IPS-18c (cell line): ENCODE results near the gene CLIP4.

Experiments
- H3K4me3 ChIP-seq: 2 replicates; pipeline ENCODE4 v1.7.0; 2013; ENCODE audit warnings: low read depth, mild to moderate bottlenecking, low read length, moderate library complexity; ENCODE audit not compliant: insufficient read depth
- H3K9me3 ChIP-seq: one replicate; pipeline ENCODE4 v1.6.1; 2013; ENCODE audit warnings: mild to moderate bottlenecking, low read length, moderate library complexity; ENCODE audit not compliant: control insufficient read depth, insufficient read depth

The CLIP4 gene

GRCh38 chr2:29159125-29159524 is 43.9 kb downstream of the CLIP4 start:
- no peak overlapping the region for H3K4me3 ChIP-seq
- H3K9me3 ChIP-seq: no peaks in the 10 kb centered on the region

GRCh38 chr2:29160184-29160583 is 45.0 kb downstream of the CLIP4 start:
- no peaks in the 10 kb centered on the region for H3K9me3 ChIP-seq
- no peak overlapping the region for H3K4me3 ChIP-seq

- no peak overlapping the region for H3K4me3 ChIP-seq
Observed at GRCh38 chr2:29162204-29162928, 47.2 kb downstream of the CLIP4 start.

GRCh38 chr2:29164091-29164846 is 49.1 kb downstream of the CLIP4 start:
- no peak overlapping the region for H3K4me3 ChIP-seq
- H3K9me3 ChIP-seq: no peaks in the 10 kb centered on the region

More at GRCh38 chr2:29162204-29162928, 47.2 kb downstream of the CLIP4 start:
- H3K9me3 ChIP-seq: no peaks in the 10 kb centered on the region

GRCh38 chr2:29165362-29166241 is 50.4 kb downstream of the CLIP4 start:
- Histone ChIP-seq H3K4me3 (no peak overlapping the region), H3K9me3 (no peaks in the 10 kb centered on the region)

- no peaks in the 10 kb centered on the region for H3K9me3 ChIP-seq
- no peak overlapping the region for H3K4me3 ChIP-seq
Observed at GRCh38 chr2:29166242-29167039, 51.2 kb downstream of the CLIP4 start.

- H3K9me3 ChIP-seq: no peaks in the 10 kb centered on the region
- H3K4me3 ChIP-seq: no peak overlapping the region
Observed at GRCh38 chr2:29174937-29175336, 59.7 kb downstream of the CLIP4 start.

- no peak overlapping the region for H3K4me3 ChIP-seq
- H3K9me3 ChIP-seq: no peaks in the 10 kb centered on the region
Observed at GRCh38 chr2:29175338-29175737, 60.1 kb downstream of the CLIP4 start.

- no peaks in the 10 kb centered on the region for H3K9me3 ChIP-seq
- no peak overlapping the region for H3K4me3 ChIP-seq
Observed at GRCh38 chr2:29182334-29182733, 67.1 kb downstream of the CLIP4 start.

GRCh38 chr2:29182920-29183319 is 67.7 kb downstream of the CLIP4 start:
- no peak overlapping the region for H3K4me3 ChIP-seq
- no peaks in the 10 kb centered on the region for H3K9me3 ChIP-seq

- Histone ChIP-seq H3K4me3 (no peak overlapping the region), H3K9me3 (no peaks in the 10 kb centered on the region)
Observed at GRCh38 chr2:29184531-29184930, 69.3 kb downstream of the CLIP4 start.

- H3K9me3 ChIP-seq: no peaks in the 10 kb centered on the region
- H3K4me3 ChIP-seq: no peak overlapping the region
Observed at GRCh38 chr2:29186817-29187216, 71.6 kb downstream of the CLIP4 start.

GRCh38 chr2:29187926-29188325 is 72.7 kb downstream of the CLIP4 start:
- Histone ChIP-seq H3K9me3 (no peaks in the 10 kb centered on the region), H3K4me3 (no peak overlapping the region)

GRCh38 chr2:29189052-29189451 is 73.8 kb downstream of the CLIP4 start:
- Histone ChIP-seq H3K9me3 (no peaks in the 10 kb centered on the region), H3K4me3 (no peak overlapping the region)

GRCh38 chr2:29191817-29192216 is 76.6 kb downstream of the CLIP4 start:
- H3K9me3 ChIP-seq: no peaks in the 10 kb centered on the region

GRCh38 chr2:29192526-29192925 is 77.3 kb downstream of the CLIP4 start:
- H3K9me3 ChIP-seq: no peaks in the 10 kb centered on the region

More at GRCh38 chr2:29191817-29192216, 76.6 kb downstream of the CLIP4 start:
- H3K4me3 ChIP-seq: no peak overlapping the region

GRCh38 chr2:29193111-29193510 is 77.9 kb downstream of the CLIP4 start:
- no peak overlapping the region for H3K4me3 ChIP-seq
- H3K9me3 ChIP-seq: no peaks in the 10 kb centered on the region

More at GRCh38 chr2:29192526-29192925, 77.3 kb downstream of the CLIP4 start:
- no peak overlapping the region for H3K4me3 ChIP-seq
